GM12878 (cell line): ENCODE results near the gene RIC8B. TPM values are rescaled to one million over a fixed set of nuclear protein-coding genes. Genes with fewer than 3 reads are reported as not detected.

Experiments used
- ATAC-seq: fragments of 200-7000 bp; cut with Tn5 transposase; 3 replicates; pipeline ENCODE4 v1.9.1; 2020; ENCODE audit warnings: mild to moderate bottlenecking, moderate library complexity
- BruUV-seq: library from RNA; stranded (reverse); fragments of 400-500 nt; replicated peaks from 2 replicates; lab custom pipeline; 2021; lab: Mats Ljungman, UMichigan
- CTCF ChIA-PET: fragments of 300-600 bp; sonication (Branson Sonifier 250); formaldehyde crosslinking; extraction: SDS; loops from one replicate; lab custom pipeline; 2021; ENCODE audit warnings: inconsistent platforms; lab: Yijun Ruan, JAX
- POLR2A ChIA-PET: fragments of 350-600 bp; formaldehyde crosslinking; extraction: SDS; loops from one replicate; lab custom pipeline; 2021; ENCODE audit warnings: inconsistent platforms; lab: Charles Lee
- RAD21 ChIA-PET: fragments of 300-600 bp; sonication (Branson Sonifier 250); formaldehyde crosslinking; loops from one replicate; lab custom pipeline; 2023; ENCODE audit warnings: antibody characterized with exemption; ENCODE audit not compliant: unreplicated experiment; lab: Charles Lee
- SMC1A ChIA-PET: fragments of 300-600 bp; sonication (Branson Sonifier 250); formaldehyde crosslinking; loops from one replicate; lab custom pipeline; 2023; ENCODE audit not compliant: unreplicated experiment, uncharacterized antibody; lab: Charles Lee
- DNase-seq: peaks from one replicate; pipeline ENCODE4 v3.0.0-alpha.2; 2011; ENCODE audit warnings: low read depth, low spot score
- FAIRE-seq: peaks from 3 replicates; lab custom pipeline; 2011; peaks lifted over from hg19 to GRCh38; lab: Jason Lieb, UNC
- H2AFZ ChIP-seq: 2 replicates; pipeline ENCODE4 v1.6.0; 2011; ENCODE audit warnings: low read depth, low read length, control low read depth; ENCODE audit not compliant: control insufficient read depth
- H3K27ac ChIP-seq: 2 replicates; pipeline ENCODE4 v1.5.1; 2011; ENCODE audit warnings: control low read depth; ENCODE audit not compliant: control insufficient read depth, insufficient read depth
- H3K27me3 ChIP-seq, 2 experiments: replicated peaks in 1 of 2; 2 replicates each; pipeline versions ENCODE4 v1.6.0 to v1.6.1; 2011; ENCODE audit warnings: low read length in 1 of 2; ENCODE audit not compliant: control insufficient read depth in 2 of 2, insufficient read depth in 2 of 2
- H3K36me3 ChIP-seq, 2 experiments: 2 replicates each; pipeline ENCODE4 v1.5.1; 2011; ENCODE audit warnings: low read length in 1 of 2; ENCODE audit not compliant: control insufficient read depth in 2 of 2, insufficient read depth in 2 of 2
- H3K4me1 ChIP-seq: 2 replicates; pipeline ENCODE4 v1.6.1; 2011; ENCODE audit warnings: mild to moderate bottlenecking, low read length, moderate library complexity, mixed read lengths; ENCODE audit not compliant: control insufficient read depth, insufficient read depth
- H3K4me2 ChIP-seq: 2 replicates; pipeline ENCODE4 v1.6.0; 2011; ENCODE audit warnings: control low read depth; ENCODE audit not compliant: control insufficient read depth, insufficient read depth
- H3K4me3 ChIP-seq: fragments of 200-600 bp; sonication (generic); 2 replicates; pipeline ENCODE4 v1.5.1; 2016
- H3K79me2 ChIP-seq: 2 replicates; pipeline ENCODE4 v1.6.0; 2011; ENCODE audit warnings: low read length; ENCODE audit not compliant: control insufficient read depth, insufficient read depth
- H3K9ac ChIP-seq: 2 replicates; pipeline ENCODE4 v1.8.0; 2011; ENCODE audit warnings: low read length, control low read depth, mixed read lengths; ENCODE audit not compliant: control insufficient read depth, insufficient read depth
- H3K9me3 ChIP-seq: replicated peaks from 3 replicates; pipeline ENCODE4 v1.5.1; 2011; ENCODE audit warnings: mild to moderate bottlenecking, low read length; ENCODE audit not compliant: control insufficient read depth, insufficient read depth
- H4K20me1 ChIP-seq: 2 replicates; pipeline ENCODE4 v1.6.0; 2011; ENCODE audit not compliant: control insufficient read depth, insufficient read depth
- ESRRA ChIP-seq: IDR thresholded peaks from 2 replicates; pipeline ENCODE4 v1.6.1; 2012; ENCODE audit warnings: mild to moderate bottlenecking, low read length, improper control_type of control experiment
- HDAC6 ChIP-seq: fragments of 200-600 bp; sonication (generic); IDR thresholded peaks from one replicate; pipeline ENCODE4 v1.8.0; 2017; ENCODE audit warnings: antibody characterized with exemption; ENCODE audit not compliant: unreplicated experiment
- IKZF1 ChIP-seq: fragments of 450-650 bp; conservative IDR thresholded peaks from 2 replicates; pipeline ENCODE4 v1.6.1; 2017; ENCODE audit warnings: antibody characterized with exemption, mild to moderate bottlenecking
- MTA3 ChIP-seq: IDR thresholded peaks from 2 replicates; pipeline ENCODE4 v1.6.1; 2012; ENCODE audit warnings: low read length, inconsistent platforms, borderline replicate concordance
- ZNF384 ChIP-seq: IDR thresholded peaks from 2 replicates; pipeline ENCODE4 v1.6.1; 2012; ENCODE audit warnings: low read depth, mild to moderate bottlenecking, low read length, improper control_type of control experiment, borderline replicate concordance
- WGBS: methylation state at CpG from one replicate; pipeline ENCODE4 v1.1.6; 2016; ENCODE audit warnings: low lambda C conversion rate; ENCODE audit not compliant: insufficient replicate concordance, insufficient coverage; ENCODE audit errors: missing lambda C conversion rate; 5-methylcytosine and 5-hydroxymethylcytosine counted together
- in situ Hi-C: fragments of 300-500 bp; cut with MboI; formaldehyde crosslinking; loops from 9 replicates; pipeline ENCODE4 v1.14.3; 2018; ENCODE audit warnings: mixed read lengths
- intact Hi-C: fragments of 100-400 bp; cut with micrococcal nuclease; formaldehyde crosslinking; loops from one replicate; pipeline ENCODE4 v1.14.2; 2022; ENCODE audit not compliant: unreplicated experiment
- polyA plus RNA-seq, 11 experiments: library from polyadenylated mRNA; depleted of rRNA in 4 of 11; unstranded in 6 of 11; stranded (reverse) in 5 of 11; fragments of >200 nt; fragmentation: Nextera tagmentation in 4 of 11; fragmentation: Illumina TruSeq in 1 of 11; extraction: Ambion mirVana in 4 of 11; extraction: Trizol in 1 of 11; gene quantifications; 1 replicate in 1 of 11; 2 replicates in 10 of 11; pipeline versions ENCODE4 v1.2.1 to v1.2.3, GENCODE V29; 2011 to 2016; ENCODE audit warnings: inconsistent platforms in 2 of 11, missing spikeins in 2 of 11, low read depth in 1 of 11
- total RNA-seq, 4 experiments: library from RNA; depleted of rRNA in 3 of 4; stranded (reverse); fragments of >200 nt in 3 of 4; fragmentation: Illumina TruSeq in 1 of 4; extraction: Trizol in 1 of 4; gene quantifications; 2 replicates each; pipeline versions ENCODE4 v1.2.1 to v1.2.3, GENCODE V29; 2013 to 2021
- TF ChIP-seq, protein P1 (sequence below): fragments of 450-650 bp; IDR thresholded peaks from 2 replicates; pipeline ENCODE4 v1.6.1; 2017; ENCODE audit warnings: mild to moderate bottlenecking
- TF ChIP-seq, protein P2 (sequence below): fragments of 150-350 bp; IDR thresholded peaks from 2 replicates; pipeline ENCODE4 v1.6.1; 2016; ENCODE audit warnings: low read depth, low read length
- TF ChIP-seq, protein P3 (sequence below): IDR thresholded peaks from 2 replicates; pipeline ENCODE4 v1.6.1; 2012; ENCODE audit warnings: low read depth, low read length, improper control_type of control experiment

RIC8B gene
- total and polyA plus RNA-seq, 10 of the 15 experiments (the other 5 are each of a cell fraction or from before 2014, with no cell fraction given) = 2.3 to 10.8 (median 6.2) TPM

DNA sequence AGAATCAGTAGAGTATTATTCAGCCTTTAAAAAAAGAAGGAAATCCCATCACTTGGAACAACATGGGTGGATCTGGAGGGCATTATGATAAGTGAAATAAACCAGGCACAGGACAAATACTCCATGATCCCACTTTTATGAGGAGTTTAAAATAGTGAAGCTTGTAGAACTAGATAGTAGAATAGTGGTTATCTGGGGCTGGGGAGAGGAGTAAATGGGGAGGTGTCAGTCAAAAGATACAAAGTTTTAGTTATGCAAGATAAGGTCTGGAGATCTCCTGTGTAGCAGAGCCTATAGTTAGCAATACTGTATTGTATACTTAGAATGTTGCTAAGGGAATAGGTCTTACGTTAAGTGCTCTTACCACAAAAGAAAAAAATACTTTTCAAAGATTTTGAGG is 64.9 kb downstream of the RIC8B start:
- Histone ChIP-seq H3K4me3 (no peak overlapping the region), H3K36me3 (peaks cover 0 to 2% of the 10 kb centered on the region in 2 experiments; a peak in 2 of 4 replicates), H2AFZ (no peak overlapping the region), H3K4me2 (no peak overlapping the region), H3K4me1 (no peaks in the 10 kb centered on the region), H3K27me3 (no peaks in the 10 kb centered on the region)
- 93% methylated on average over 1 of the region's 1 CpG for WGBS
- no peak for DNase-seq
- TF ChIP-seq MTA3 (no peak), ESRRA (no peak), HDAC6 (no peak), ZNF384 (no peak), IKZF1 (no peak)
- TF ChIP-seq, protein P1, sequence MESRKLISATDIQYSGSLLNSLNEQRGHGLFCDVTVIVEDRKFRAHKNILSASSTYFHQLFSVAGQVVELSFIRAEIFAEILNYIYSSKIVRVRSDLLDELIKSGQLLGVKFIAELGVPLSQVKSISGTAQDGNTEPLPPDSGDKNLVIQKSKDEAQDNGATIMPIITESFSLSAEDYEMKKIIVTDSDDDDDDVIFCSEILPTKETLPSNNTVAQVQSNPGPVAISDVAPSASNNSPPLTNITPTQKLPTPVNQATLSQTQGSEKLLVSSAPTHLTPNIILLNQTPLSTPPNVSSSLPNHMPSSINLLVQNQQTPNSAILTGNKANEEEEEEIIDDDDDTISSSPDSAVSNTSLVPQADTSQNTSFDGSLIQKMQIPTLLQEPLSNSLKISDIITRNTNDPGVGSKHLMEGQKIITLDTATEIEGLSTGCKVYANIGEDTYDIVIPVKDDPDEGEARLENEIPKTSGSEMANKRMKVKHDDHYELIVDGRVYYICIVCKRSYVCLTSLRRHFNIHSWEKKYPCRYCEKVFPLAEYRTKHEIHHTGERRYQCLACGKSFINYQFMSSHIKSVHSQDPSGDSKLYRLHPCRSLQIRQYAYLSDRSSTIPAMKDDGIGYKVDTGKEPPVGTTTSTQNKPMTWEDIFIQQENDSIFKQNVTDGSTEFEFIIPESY = no peak
- TF ChIP-seq, protein P2, sequence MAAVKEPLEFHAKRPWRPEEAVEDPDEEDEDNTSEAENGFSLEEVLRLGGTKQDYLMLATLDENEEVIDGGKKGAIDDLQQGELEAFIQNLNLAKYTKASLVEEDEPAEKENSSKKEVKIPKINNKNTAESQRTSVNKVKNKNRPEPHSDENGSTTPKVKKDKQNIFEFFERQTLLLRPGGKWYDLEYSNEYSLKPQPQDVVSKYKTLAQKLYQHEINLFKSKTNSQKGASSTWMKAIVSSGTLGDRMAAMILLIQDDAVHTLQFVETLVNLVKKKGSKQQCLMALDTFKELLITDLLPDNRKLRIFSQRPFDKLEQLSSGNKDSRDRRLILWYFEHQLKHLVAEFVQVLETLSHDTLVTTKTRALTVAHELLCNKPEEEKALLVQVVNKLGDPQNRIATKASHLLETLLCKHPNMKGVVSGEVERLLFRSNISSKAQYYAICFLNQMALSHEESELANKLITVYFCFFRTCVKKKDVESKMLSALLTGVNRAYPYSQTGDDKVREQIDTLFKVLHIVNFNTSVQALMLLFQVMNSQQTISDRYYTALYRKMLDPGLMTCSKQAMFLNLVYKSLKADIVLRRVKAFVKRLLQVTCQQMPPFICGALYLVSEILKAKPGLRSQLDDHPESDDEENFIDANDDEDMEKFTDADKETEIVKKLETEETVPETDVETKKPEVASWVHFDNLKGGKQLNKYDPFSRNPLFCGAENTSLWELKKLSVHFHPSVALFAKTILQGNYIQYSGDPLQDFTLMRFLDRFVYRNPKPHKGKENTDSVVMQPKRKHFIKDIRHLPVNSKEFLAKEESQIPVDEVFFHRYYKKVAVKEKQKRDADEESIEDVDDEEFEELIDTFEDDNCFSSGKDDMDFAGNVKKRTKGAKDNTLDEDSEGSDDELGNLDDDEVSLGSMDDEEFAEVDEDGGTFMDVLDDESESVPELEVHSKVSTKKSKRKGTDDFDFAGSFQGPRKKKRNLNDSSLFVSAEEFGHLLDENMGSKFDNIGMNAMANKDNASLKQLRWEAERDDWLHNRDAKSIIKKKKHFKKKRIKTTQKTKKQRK = no peak
- TF ChIP-seq, protein P3, sequence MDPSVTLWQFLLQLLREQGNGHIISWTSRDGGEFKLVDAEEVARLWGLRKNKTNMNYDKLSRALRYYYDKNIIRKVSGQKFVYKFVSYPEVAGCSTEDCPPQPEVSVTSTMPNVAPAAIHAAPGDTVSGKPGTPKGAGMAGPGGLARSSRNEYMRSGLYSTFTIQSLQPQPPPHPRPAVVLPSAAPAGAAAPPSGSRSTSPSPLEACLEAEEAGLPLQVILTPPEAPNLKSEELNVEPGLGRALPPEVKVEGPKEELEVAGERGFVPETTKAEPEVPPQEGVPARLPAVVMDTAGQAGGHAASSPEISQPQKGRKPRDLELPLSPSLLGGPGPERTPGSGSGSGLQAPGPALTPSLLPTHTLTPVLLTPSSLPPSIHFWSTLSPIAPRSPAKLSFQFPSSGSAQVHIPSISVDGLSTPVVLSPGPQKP = no peak
- TF ChIP-seq, all 136 proteins: peak for 0
- RAD21 ChIA-PET = interaction anchor here (1.4 to 3.1 kb wide), 3 partner anchors 78 to 481 kb away, joined by 4 to 33 read pairs (median 24); partner anchors contain the start of gene POLR3B
- Histone ChIP-seq H3K9ac (no peak overlapping the region), H3K9me3 (no peaks in the 10 kb centered on the region), H4K20me1 (no peaks in the 10 kb centered on the region), H3K79me2 (no peaks in the 10 kb centered on the region), H3K27ac (no peak overlapping the region)
- BruUV-seq = no TSS peak
- ATAC-seq = no peak
- in situ Hi-C loops (no loop called here), intact Hi-C loops (no loop called here)
- SMC1A ChIA-PET = interaction anchor here (1.3 to 3.7 kb wide), 5 partner anchors 18 to 452 kb away, joined by 4 to 27 read pairs (median 5); no protein-coding TSS in a partner anchor
- POLR2A ChIA-PET = no interaction called here
- CTCF ChIA-PET = interaction anchor here (0.9 to 4.5 kb wide), 8 partner anchors 49 to 482 kb away, joined by 3 to 60 read pairs (median 25); partner anchors contain the start of gene POLR3B
- no peak for FAIRE-seq
